Neuronal stem cell (in vitro differentiated cells): Measurements from ENCODE around the gene GFOD2.

Experiments
- DNase-seq: peaks from one replicate; pipeline ENCODE4 v3.0.0-alpha.2; 2013; ENCODE audit warnings: low spot score
- H2AFZ ChIP-seq: one replicate; pipeline ENCODE4 v1.6.1; 2013; ENCODE audit warnings: mild to moderate bottlenecking, low read length, inconsistent platforms
- H2AK5ac ChIP-seq: 2 replicates; pipeline ENCODE4 v1.6.1; 2013; ENCODE audit warnings: low read depth, mild to moderate bottlenecking, inconsistent platforms, low read length, moderate library complexity, mixed read lengths
- H2BK120ac ChIP-seq: 2 replicates; pipeline ENCODE4 v1.6.1; 2013; ENCODE audit warnings: low read depth, mild to moderate bottlenecking, inconsistent platforms, low read length, moderate library complexity, mixed read lengths
- H2BK12ac ChIP-seq: one replicate; pipeline ENCODE4 v1.6.1; 2013; ENCODE audit warnings: low read length, inconsistent platforms
- H2BK15ac ChIP-seq: 2 replicates; pipeline ENCODE4 v1.6.1; 2013; ENCODE audit warnings: mild to moderate bottlenecking, low read length, inconsistent platforms, mixed read lengths
- H2BK5ac ChIP-seq: one replicate; pipeline ENCODE4 v1.6.1; 2013; ENCODE audit warnings: inconsistent platforms, mild to moderate bottlenecking, low read length, moderate library complexity
- H3K14ac ChIP-seq: one replicate; pipeline ENCODE4 v1.6.1; 2013; ENCODE audit warnings: low read length, inconsistent platforms
- H3K18ac ChIP-seq: 2 replicates; pipeline ENCODE4 v1.6.1; 2013; ENCODE audit warnings: low read length, inconsistent platforms
- H3K23ac ChIP-seq: 2 replicates; pipeline ENCODE4 v1.6.1; 2013; ENCODE audit warnings: low read depth, mild to moderate bottlenecking, mixed read lengths, low read length, inconsistent platforms; ENCODE audit not compliant: poor library complexity
- H3K27ac ChIP-seq: replicated peaks from 3 replicates; pipeline ENCODE4 v1.5.1; 2013; ENCODE audit warnings: low read length, inconsistent platforms
- H3K27me3 ChIP-seq, 3 experiments: 2 replicates each; pipeline ENCODE4 v1.6.1; 2013; ENCODE audit warnings: low read length in 3 of 3, mild to moderate bottlenecking in 2 of 3, inconsistent platforms in 1 of 3, low read depth in 1 of 3, mixed read lengths in 1 of 3, moderate library complexity in 1 of 3; ENCODE audit not compliant: control insufficient read depth in 3 of 3, insufficient read depth in 3 of 3
- H3K36me3 ChIP-seq, 2 donors: replicated peaks in 1 of 2; 2 replicates each; pipeline ENCODE4 v1.6.1; 2013; ENCODE audit warnings: low read length in 2 of 2; ENCODE audit not compliant: control insufficient read depth in 2 of 2, insufficient read depth in 2 of 2
- H3K4ac ChIP-seq: 2 replicates; pipeline ENCODE4 v1.6.1; 2013; ENCODE audit warnings: inconsistent platforms, mild to moderate bottlenecking, low read length, moderate library complexity
- H3K4me1 ChIP-seq, 2 donors: 1 replicate in 1 of 2; 2 replicates in 1 of 2; pipeline ENCODE4 v1.6.1; 2013; ENCODE audit warnings: low read length in 2 of 2, low read depth in 1 of 2; ENCODE audit not compliant: control insufficient read depth in 2 of 2, insufficient read depth in 1 of 2
- H3K4me2 ChIP-seq: one replicate; pipeline ENCODE4 v1.6.1; 2013; ENCODE audit warnings: mild to moderate bottlenecking, low read length, inconsistent platforms; ENCODE audit not compliant: insufficient read depth, poor library complexity, severe bottlenecking
- H3K4me3 ChIP-seq, 2 donors: 2 replicates each; pipeline ENCODE4 v1.5.1; 2013; ENCODE audit warnings: low read length in 2 of 2, mild to moderate bottlenecking in 2 of 2, inconsistent platforms in 1 of 2, moderate library complexity in 1 of 2
- H3K79me1 ChIP-seq: one replicate; pipeline ENCODE4 v1.6.1; 2013; ENCODE audit warnings: low read depth, mild to moderate bottlenecking, inconsistent platforms, low read length, moderate library complexity
- H3K9ac ChIP-seq: one replicate; pipeline ENCODE4 v1.6.1; 2013; ENCODE audit warnings: mild to moderate bottlenecking, low read depth, low read length, inconsistent platforms; ENCODE audit not compliant: poor library complexity
- H3K9me3 ChIP-seq, 2 donors: replicated peaks in 1 of 2; 2 replicates each; pipeline versions ENCODE3 to v1.6.1; 2013; ENCODE audit warnings: low read length in 2 of 2, mild to moderate bottlenecking in 2 of 2, inconsistent platforms in 1 of 2, low read depth in 1 of 2, mixed read lengths in 1 of 2, moderate library complexity in 1 of 2; ENCODE audit not compliant: control insufficient read depth in 2 of 2, insufficient read depth in 1 of 2
- H4K8ac ChIP-seq: one replicate; pipeline ENCODE4 v1.6.1; 2013; ENCODE audit warnings: low read depth, mild to moderate bottlenecking, inconsistent platforms, low read length, moderate library complexity
- H4K91ac ChIP-seq: one replicate; pipeline ENCODE4 v1.6.1; 2013; ENCODE audit warnings: low read length, low read depth, mild to moderate bottlenecking, inconsistent platforms; ENCODE audit not compliant: poor library complexity
- WGBS, 2 donors: extraction: QIAGEN DNeasy Blood & Tissue Kit; methylation state at CpG; one replicate each; pipeline ENCODE4 v1.1.7; 2013; ENCODE audit warnings: missing lambda C conversion rate in 2 of 2, mixed read lengths in 1 of 2; ENCODE audit not compliant: insufficient read length in 2 of 2, insufficient replicate concordance in 1 of 2; ENCODE audit errors: extremely low coverage in 2 of 2; 5-methylcytosine and 5-hydroxymethylcytosine counted together

GFOD2 gene

DNA sequence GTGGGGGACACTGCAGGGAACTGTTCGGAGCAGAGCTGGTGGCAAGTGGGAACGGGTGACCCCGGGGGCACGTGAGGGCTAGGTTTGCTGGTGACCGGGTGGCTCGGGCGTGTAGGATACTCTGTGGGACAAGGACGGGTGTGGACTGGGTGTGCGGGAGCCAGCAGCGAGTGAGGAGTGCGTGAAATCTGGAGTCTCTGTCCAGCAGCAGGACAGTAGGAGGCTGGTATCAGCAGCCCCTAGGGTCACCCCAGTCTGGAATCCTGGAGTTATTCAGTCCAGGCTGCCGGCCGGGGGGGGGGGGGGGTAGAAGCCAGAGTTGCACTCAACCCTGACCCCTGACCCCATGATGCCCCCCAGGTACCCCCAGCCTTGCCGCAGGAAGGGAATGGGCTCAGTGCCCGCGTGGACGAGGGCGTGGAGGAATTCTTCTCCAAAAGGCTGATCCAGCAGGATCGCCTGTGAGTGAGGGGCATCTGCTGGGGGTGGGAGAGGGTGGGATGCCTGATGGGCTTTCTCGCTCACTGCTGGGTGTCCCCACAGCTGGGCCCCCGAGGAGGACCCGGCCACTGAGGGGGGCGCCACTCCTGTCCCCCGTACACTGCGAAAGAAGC is 65.2 kb downstream of the GFOD2 start:
- Histone ChIP-seq H3K27ac (no peak overlapping the region), H3K4me1 (peaks cover 1 to 15% of the 10 kb centered on the region in 2 donors), H4K8ac (no peak overlapping the region), H3K27me3 (peaks cover 3 to 50% (median 43%) of the 10 kb centered on the region in 3 experiments), H2BK120ac (no peak overlapping the region), H3K23ac (peak overlapping the region; percentile 96), H2BK15ac (peak overlapping the region; percentile 11), H4K91ac (no peak overlapping the region), H3K4me3 (peak overlapping the region in 1 of 2 donors; percentile 44), H3K18ac (no peak overlapping the region), H3K4me2 (peak overlapping the region; percentile 73), H3K36me3 (peaks cover 0 to 23% of the 10 kb centered on the region in 2 donors), H3K4ac (no peak overlapping the region), H2BK12ac (no peak overlapping the region), H2BK5ac (no peak overlapping the region), H3K9me3 (peaks cover 0 to 2% of the 10 kb centered on the region in 2 donors), H3K79me1 (peaks cover 1% of the 10 kb centered on the region), H3K14ac (no peak overlapping the region), H3K9ac (peak overlapping the region; percentile 12), H2AFZ (peak overlapping the region; percentile 83), H2AK5ac (no peak overlapping the region)
- DNase-seq = no peak
- WGBS, 2 donors = no CpG with 5 or more reads among the region's 25 CpGs

DNA sequence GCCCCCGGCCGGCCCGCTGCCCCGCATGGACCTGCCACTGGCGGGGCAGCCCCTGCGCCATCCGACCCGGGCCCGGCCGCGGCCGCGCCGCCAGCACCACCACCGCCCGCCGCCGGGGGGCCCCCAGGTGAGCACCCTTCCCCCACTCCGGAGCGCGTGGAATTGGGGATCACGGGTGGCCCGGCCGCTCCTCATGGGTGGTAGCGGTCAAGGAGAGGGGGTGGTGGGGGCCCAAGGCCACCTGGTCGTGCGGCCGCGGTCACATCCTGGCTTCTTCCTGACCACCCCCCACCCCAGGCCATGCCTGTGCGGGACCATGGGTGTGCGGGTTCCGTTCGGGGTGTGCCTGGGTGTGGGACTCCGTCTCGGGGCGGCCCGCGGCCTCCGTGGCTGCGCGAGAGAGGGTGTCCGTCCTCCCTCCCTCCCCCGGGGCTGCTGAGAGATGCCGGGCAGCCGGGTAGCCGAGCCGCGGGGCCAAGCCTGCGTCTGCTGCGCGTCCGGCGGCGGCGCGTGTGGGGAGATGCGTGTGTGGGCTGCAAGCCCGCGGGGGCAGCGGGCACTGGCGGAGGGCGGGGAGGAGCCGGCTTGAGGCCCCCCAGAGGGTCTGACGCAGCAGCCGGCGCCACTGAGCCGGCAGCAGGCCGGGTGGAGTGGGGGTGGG is 65.9 kb downstream of the GFOD2 start:
- Histone ChIP-seq H3K27ac (no peak overlapping the region), H3K27me3 (peaks cover 3 to 51% (median 49%) of the 10 kb centered on the region in 3 experiments), H3K4ac (no peak overlapping the region), H3K4me1 (peaks cover 0 to 20% of the 10 kb centered on the region in 2 donors), H3K36me3 (peaks cover 0 to 17% of the 10 kb centered on the region in 2 donors), H3K4me2 (peak overlapping the region; percentile 73), H3K18ac (no peak overlapping the region), H4K91ac (no peak overlapping the region), H2BK120ac (no peak overlapping the region), H2AFZ (peak overlapping the region; percentile 83), H3K9ac (peak overlapping the region; percentile 24), H3K14ac (no peak overlapping the region), H3K4me3 (peak overlapping the region; percentile 44 to 72), H3K9me3 (peaks cover 0 to 2% of the 10 kb centered on the region in 2 donors), H2AK5ac (no peak overlapping the region), H2BK15ac (no peak overlapping the region), H2BK12ac (no peak overlapping the region), H4K8ac (no peak overlapping the region), H3K23ac (peak overlapping the region; percentile 96), H2BK5ac (no peak overlapping the region), H3K79me1 (peaks cover 1% of the 10 kb centered on the region)
- no peak for DNase-seq
- no CpG with 5 or more reads among the region's 68 CpGs for WGBS, 2 donors

DNA sequence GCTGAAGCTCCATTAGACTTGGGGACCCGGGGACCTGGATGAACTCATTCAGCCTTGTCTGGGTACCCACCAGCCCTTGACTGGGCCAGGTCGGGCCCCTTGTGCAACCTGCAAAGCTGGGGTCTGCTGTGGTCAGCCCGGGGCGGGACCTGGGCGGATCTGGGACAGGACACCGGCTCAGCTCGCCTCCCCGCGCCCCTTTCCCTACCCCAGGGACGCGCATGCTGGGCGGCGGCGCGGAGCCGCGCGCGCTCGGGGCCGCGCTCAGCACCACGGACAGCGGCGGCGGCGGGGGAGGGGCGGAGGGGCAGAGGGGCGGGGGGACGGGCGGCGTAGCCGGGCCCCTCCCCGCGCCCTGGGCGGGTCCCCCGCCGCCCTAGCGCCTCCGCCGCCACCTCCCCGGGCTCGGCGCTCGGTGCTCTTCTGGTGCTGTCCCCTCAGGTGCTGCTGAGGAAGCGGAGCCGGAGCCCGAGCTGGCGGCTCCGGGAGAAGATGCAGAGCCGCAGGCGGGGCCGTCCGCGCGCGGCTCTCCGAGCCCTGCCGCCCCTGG is 66.5 kb downstream of the GFOD2 start:
- peaks cover 0 to 2% of the 10 kb centered on the region in 2 donors for H3K9me3 ChIP-seq
- no peak overlapping the region for H3K27ac ChIP-seq
- no peak overlapping the region for H2BK15ac ChIP-seq
- H2BK5ac ChIP-seq = no peak overlapping the region
- no peak overlapping the region for H3K18ac ChIP-seq
- peak overlapping the region; percentile 73 for H3K4me2 ChIP-seq
- H2BK120ac ChIP-seq = no peak overlapping the region
- no peak overlapping the region for H2BK12ac ChIP-seq
- H2AFZ ChIP-seq = peak overlapping the region; percentile 83
- no peak overlapping the region for H2AK5ac ChIP-seq
- peaks cover 1% of the 10 kb centered on the region for H3K79me1 ChIP-seq
- H3K4me3 ChIP-seq = peak overlapping the region; percentile 44 to 72
- peaks cover 0 to 20% of the 10 kb centered on the region in 2 donors for H3K4me1 ChIP-seq
- no peak overlapping the region for H3K9ac ChIP-seq
- no peak overlapping the region for H3K4ac ChIP-seq
- H3K27me3 ChIP-seq = peaks cover 3 to 55% (median 54%) of the 10 kb centered on the region in 3 experiments
- no peak overlapping the region for H3K23ac ChIP-seq
- no peak overlapping the region for H4K91ac ChIP-seq
- peak; percentile 63 for DNase-seq
- peaks cover 0 to 11% of the 10 kb centered on the region in 2 donors for H3K36me3 ChIP-seq
- WGBS, 2 donors = no CpG with 5 or more reads among the region's 59 CpGs
- no peak overlapping the region for H3K14ac ChIP-seq
- H4K8ac ChIP-seq = no peak overlapping the region

DNA sequence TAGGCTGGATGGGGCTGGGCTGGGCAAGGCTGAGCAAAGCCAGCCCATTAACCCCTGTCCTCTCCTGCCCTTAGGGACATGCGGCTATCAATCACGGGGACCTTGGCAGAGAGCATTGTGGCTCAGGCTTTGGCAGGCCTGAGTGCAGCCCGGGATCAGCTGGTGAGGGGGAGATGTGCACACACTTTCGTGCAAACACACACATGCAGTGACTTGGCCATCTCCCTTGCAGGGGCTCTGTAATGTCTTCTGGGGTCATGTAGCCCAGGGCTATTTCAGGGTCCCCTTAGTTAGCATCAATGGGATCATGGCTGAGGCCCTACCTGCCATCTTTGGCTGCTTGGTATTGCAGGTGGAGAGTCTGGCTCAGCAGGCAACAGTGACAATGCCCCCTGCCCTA is 67.3 kb downstream of the GFOD2 start:
- WGBS, 2 donors = no CpG with 5 or more reads among the region's 4 CpGs
- no peak overlapping the region for H3K27ac ChIP-seq

More for the DNA sequence above, 67.3 kb downstream of the GFOD2 start:
- no peak overlapping the region for H2BK120ac ChIP-seq
- peaks cover 0 to 20% of the 10 kb centered on the region in 2 donors for H3K4me1 ChIP-seq
- H2BK15ac ChIP-seq = no peak overlapping the region
- no peak overlapping the region for H3K9ac ChIP-seq
- peaks cover 0 to 2% of the 10 kb centered on the region in 2 donors for H3K9me3 ChIP-seq
- no peak overlapping the region for H4K91ac ChIP-seq
- H3K36me3 ChIP-seq = peaks cover 0 to 3% of the 10 kb centered on the region in 2 donors
- peaks cover 1% of the 10 kb centered on the region for H3K79me1 ChIP-seq
- no peak overlapping the region for H2AK5ac ChIP-seq
- no peak overlapping the region for H3K14ac ChIP-seq
- H3K4me2 ChIP-seq = no peak overlapping the region
- no peak overlapping the region for H3K23ac ChIP-seq
- no peak overlapping the region for H3K4ac ChIP-seq
- H3K27me3 ChIP-seq = peaks cover 3 to 61% (median 60%) of the 10 kb centered on the region in 3 experiments
- DNase-seq = no peak
- H2AFZ ChIP-seq = no peak overlapping the region
- H3K4me3 ChIP-seq = peak overlapping the region in 1 of 2 donors; percentile 5
- no peak overlapping the region for H3K18ac ChIP-seq
- H2BK5ac ChIP-seq = no peak overlapping the region
- no peak overlapping the region for H2BK12ac ChIP-seq
- no peak overlapping the region for H4K8ac ChIP-seq
